Activated CD4-positive, alpha-beta T cell treated with anti-CD3 and anti-CD28 coated beads for 4 hours (primary cell): ENCODE results near the gene SPON1.
"Not testable (repeated sequence)": the region's sequence is repeated elsewhere in the genome, so short reads cannot be mapped to it uniquely, and the experiment has no call there.

Experiments used
- DNase-seq, 2 donors: peaks; one replicate each; pipeline ENCODE4 v3.0.0-alpha.2; 2020

The SPON1 gene

DNA sequence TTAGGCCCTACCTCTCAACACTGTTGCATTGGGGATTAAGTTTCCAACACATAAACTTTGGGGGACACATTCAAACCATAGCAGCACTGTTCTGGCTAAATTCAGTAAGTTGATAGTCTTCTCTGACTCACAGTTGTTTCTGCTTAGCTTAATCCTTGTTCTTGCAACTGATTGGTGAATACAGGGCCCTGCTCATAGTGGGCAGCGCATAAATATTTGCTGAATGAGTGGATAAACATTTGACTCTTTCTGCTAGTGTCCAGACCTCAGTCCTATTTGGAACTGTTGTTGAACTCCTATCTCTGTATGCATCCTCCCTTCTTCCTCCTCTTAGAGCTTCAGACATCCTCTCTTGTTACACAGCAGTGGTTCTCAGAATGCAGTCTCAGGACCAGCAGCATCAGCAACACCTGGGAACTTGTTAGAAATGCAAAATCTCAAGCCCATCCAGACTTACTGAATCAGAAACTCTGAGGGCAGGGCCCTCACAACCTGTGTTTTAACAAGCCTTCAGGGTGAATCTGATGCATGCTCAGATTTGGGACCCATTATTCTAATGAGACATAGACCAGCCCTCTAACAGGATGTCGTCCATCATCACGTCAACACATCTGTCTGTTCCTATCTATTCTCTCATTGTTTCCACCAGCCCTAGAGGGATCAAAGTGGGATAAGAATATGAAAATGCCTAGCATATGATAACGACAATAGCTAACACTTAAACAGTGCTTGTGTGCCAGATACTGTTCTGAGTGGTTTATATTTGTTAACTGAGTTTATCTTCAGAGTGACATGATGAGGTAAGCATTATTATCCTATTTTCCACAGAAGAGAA lies 22.3 kb downstream of the SPON1 start:
- DNase-seq = no peak

- not testable (repeated sequence) for DNase-seq
Measured at GRCh38 chr11:13986695-13987094, 24.2 kb downstream of the SPON1 start.

DNA sequence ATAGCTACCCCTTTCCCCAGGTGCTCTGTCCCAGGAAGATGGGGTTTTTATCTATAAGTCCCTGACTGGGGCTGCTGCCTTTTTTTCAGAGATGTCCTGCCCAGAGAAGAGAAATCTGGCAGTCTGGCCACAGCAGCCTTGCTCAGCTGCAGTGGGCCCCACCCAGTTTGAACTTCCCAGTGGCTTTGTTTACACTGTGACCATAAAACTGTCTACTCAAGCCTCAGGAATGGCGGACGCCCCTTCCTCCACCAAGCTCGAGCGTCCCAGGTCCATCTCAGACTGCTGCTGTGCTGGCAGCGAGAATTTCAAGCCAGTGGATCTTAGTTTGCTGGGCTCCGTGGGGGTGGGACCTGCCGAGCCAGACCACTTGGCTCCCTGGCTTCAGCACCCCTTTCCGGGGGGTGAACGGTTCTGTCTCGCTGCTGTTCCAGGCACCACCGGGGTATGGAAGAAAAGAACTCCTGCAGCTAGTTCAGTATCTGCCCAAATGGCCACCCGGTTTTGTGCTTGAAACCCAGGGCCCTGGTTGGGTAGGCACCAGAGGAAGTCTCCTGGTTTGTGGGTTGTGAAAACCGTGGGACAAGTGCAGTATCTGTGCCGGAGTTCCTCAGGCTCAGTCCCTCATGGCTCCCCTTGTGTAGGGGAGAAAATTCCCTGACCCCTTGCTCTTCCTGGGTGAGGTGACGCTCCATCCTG lies 29.8 kb downstream of the SPON1 start:
- not testable (repeated sequence) for DNase-seq

GRCh38 chr11:13993096-13993765 lies 30.7 kb downstream of the SPON1 start:
- DNase-seq = no peak

GRCh38 chr11:13997881-13998280 lies 35.4 kb downstream of the SPON1 start:
- no peak for DNase-seq

- no peak for DNase-seq
Measured at GRCh38 chr11:13999704-14000103, 37.2 kb downstream of the SPON1 start.

DNA sequence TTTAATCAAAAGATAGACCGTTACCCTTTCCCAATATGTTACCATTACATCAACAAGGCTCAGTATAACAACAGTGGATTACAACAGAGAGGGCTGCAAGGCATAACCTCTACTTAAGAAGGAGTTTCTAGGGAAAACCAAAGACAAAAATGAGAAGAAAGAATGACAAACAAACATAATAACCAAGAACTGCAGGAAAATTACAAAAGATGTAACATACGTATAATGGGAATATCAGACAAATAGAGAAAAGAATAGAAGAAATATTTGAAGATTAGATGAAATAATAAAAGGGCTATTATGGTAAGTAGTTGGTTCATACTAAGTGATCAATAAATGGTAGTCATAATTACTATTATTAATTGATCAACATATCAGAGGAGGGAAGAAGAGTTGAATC lies 39.1 kb downstream of the SPON1 start:
- no peak for DNase-seq

DNA sequence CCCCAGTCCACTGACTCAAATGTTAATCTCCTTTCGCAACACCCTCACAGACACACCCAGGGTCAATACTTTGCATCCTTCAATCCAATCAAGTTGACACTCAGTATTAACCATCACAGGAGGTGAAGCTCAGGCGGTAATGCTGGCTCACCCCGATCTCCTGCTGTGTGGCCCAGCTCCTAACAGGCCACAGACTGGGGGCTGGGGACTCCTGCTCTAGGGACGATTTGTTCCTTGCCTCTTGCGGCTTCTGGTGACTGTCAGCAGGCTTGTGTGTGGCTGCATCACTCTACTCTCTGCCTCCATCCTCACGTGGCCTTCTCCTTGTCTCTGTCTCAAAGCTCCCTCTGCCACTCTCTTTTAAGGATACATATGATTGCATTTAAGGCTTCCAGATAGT lies 45.0 kb downstream of the SPON1 start:
- DNase-seq = no peak

DNA sequence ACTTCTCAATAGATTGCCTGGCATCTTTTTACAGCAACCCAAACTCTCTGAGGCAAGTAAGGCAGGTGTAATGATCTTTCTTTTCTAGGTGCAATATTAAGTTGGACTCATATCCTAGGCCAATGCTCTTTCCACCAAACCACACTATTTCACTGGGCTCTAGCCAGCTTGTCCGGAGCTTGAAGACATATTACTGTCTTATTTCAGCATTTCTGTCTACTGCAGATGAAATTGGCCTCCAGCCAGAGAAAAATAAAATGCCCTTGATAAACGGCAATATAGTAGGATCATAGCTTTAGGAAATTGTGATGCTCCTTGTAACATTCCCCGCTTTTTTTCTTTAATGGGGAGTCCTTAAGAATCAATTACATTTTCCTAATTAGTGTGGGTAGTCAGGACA lies 48.1 kb downstream of the SPON1 start:
- no peak for DNase-seq

DNA sequence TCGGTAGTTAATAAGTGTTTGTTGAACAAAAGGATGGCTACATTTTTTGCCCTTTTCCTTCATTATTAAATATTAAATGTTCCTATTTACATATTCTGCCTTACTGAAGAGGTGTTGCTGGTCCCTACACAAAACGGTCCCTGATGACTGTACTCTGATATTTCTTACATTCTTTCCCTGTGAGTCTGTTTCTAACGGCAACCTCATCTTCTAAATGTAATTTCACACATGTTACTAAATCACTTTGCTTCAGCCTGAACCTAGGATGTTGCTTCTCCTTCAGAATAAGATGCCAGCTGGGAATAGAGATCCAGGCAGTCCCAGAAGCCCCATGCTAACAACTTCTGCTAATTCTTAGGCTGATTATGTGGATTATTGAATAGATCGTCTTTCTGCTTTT lies 50.3 kb downstream of the SPON1 start:
- DNase-seq = no peak

DNA sequence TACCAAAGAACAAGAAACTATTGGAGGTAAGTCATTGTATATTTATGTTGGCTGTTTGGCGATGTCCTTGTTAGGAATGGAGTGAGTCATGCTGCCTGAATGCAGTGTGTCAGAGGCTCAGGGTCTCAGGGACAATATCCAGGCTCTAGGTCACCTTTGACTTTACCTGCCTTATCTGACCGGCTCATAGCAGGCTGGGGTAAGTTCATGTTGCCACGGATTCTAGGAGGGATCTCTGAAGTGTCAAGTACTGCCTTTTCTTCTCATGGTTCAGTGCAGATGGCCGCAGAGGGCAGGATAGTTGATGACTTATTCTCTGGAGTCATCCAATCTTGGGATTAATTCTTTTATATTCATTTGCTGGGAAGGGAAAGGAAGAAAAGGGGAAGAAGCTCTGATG lies 53.2 kb downstream of the SPON1 start:
- no peak for DNase-seq

GRCh38 chr11:14018441-14018840 lies 55.9 kb downstream of the SPON1 start:
- DNase-seq = no peak

- no peak for DNase-seq
Measured at GRCh38 chr11:14021738-14022137, 59.2 kb downstream of the SPON1 start.

- DNase-seq = no peak
Measured at GRCh38 chr11:14022251-14022650, 59.7 kb downstream of the SPON1 start.

- no peak for DNase-seq
Measured at GRCh38 chr11:14022821-14023220, 60.3 kb downstream of the SPON1 start.

GRCh38 chr11:14026961-14027360 lies 64.4 kb downstream of the SPON1 start:
- no peak for DNase-seq

DNA sequence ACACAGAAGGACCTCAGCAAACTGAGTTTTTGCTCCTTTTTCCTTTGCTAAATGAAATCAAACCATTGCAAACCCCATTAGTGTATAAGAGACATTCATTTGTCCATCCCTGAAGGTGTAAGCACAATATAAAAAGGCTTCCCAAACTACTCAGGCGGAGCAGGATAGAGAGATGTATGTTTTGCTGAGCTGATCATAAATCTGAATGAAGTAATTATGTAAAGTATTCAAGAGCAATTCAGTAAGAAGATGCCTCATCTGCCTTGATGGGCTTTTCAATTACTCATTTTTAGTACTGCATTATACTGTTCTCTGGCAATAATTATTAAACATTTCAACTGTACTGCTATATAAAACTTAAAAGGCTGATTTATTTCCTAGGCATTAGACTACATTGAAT lies 65.0 kb downstream of the SPON1 start:
- no peak for DNase-seq

- DNase-seq = no peak
Measured at GRCh38 chr11:14029440-14029839, 66.9 kb downstream of the SPON1 start.

GRCh38 chr11:14029971-14030920 lies 67.7 kb downstream of the SPON1 start:
- no peak for DNase-seq

DNA sequence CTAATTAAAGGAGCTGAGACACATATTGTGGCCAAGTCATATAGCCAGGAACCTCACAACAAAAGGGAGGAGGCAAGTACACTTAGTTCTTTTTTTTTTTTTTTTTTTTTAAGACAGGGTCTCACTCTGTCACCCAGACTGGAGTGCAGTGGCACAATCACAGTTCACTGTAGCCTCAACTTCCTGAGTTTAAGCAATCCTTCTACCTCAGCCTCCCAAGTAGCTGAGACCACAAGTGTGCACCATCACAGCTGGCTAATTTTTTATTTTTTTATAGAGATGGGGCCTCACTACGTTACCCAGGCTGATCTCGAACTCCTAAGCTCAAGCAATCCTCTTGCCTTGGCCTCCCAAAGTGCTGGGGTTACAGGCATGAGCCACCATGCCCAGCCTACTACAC lies 73.0 kb downstream of the SPON1 start:
- DNase-seq = not testable (repeated sequence)

- DNase-seq = no peak
Measured at GRCh38 chr11:14036469-14036868, 73.9 kb downstream of the SPON1 start.

- no peak for DNase-seq
Measured at GRCh38 chr11:14041040-14041439, 78.5 kb downstream of the SPON1 start.

GRCh38 chr11:14041565-14041964 lies 79.0 kb downstream of the SPON1 start:
- DNase-seq = no peak
